Endothelial cell of umbilical vein (primary cell): ENCODE results near the gene PTPN5. TPM values are rescaled to one million over a fixed set of nuclear protein-coding genes. Genes with fewer than 3 reads are reported as not detected.

Source experiments
- BruUV-seq: library from RNA; stranded (reverse); fragments of 400-500 nt; replicated peaks from 2 replicates; lab custom pipeline; 2021; lab: Mats Ljungman, UMichigan
- CTCF ChIA-PET: fragments of 300-600, 350-600 bp; sonication (Branson Sonifier 250); formaldehyde crosslinking; loops from one replicate; lab custom pipeline; 2021; ENCODE audit warnings: antibody characterized with exemption, inconsistent platforms; lab: Charles Lee
- POLR2A ChIA-PET: fragments of 300-600, 350-600 bp; sonication (Branson Sonifier 250); formaldehyde crosslinking; loops from one replicate; lab custom pipeline; 2021; ENCODE audit warnings: antibody characterized with exemption, inconsistent platforms; lab: Charles Lee
- DNase-seq: peaks from one replicate; pipeline ENCODE4 v3.0.0-alpha.2; 2011; ENCODE audit warnings: low read depth, low spot score
- FAIRE-seq: peaks from 2 replicates; lab custom pipeline; 2011; peaks lifted over from hg19 to GRCh38; lab: Jason Lieb, UNC
- H2AFZ ChIP-seq: 2 replicates; pipeline ENCODE4 v1.6.0; 2012; ENCODE audit warnings: low read depth, low read length, control low read depth, inconsistent platforms
- H3K27ac ChIP-seq: 2 replicates; pipeline ENCODE4 v1.5.1; 2011; ENCODE audit warnings: low read depth, mild to moderate bottlenecking, control low read depth, low read length, moderate library complexity; ENCODE audit not compliant: insufficient read depth
- H3K27me3 ChIP-seq, 2 experiments: 2 replicates each; pipeline versions ENCODE4 v1.6.0 to v1.6.1; 2011; ENCODE audit warnings: low read length in 2 of 2, mixed read lengths in 1 of 2; ENCODE audit not compliant: control insufficient read depth in 2 of 2, insufficient read depth in 2 of 2
- H3K36me3 ChIP-seq, 2 experiments: 2 replicates in 1 of 2; 3 replicates in 1 of 2; pipeline ENCODE4 v1.5.1; 2011; ENCODE audit warnings: low read length in 2 of 2, mild to moderate bottlenecking in 1 of 2, moderate library complexity in 1 of 2; ENCODE audit not compliant: control insufficient read depth in 2 of 2, insufficient read depth in 2 of 2; ENCODE audit errors: extremely low read depth in 1 of 2
- H3K4me1 ChIP-seq: 3 replicates; pipeline ENCODE4 v1.5.1; 2011; ENCODE audit warnings: mild to moderate bottlenecking, low read length; ENCODE audit not compliant: control insufficient read depth, insufficient read depth; ENCODE audit errors: extremely low read depth
- H3K4me2 ChIP-seq: 2 replicates; pipeline ENCODE4 v1.6.1; 2011; ENCODE audit warnings: low read length, control low read depth, mixed read lengths; ENCODE audit not compliant: insufficient read depth
- H3K4me3 ChIP-seq, 3 experiments: fragments of 200-600 bp in 1 of 3; sonication (generic), shearing (Covaris generic) in 1 of 3; replicated peaks in 1 of 3; 2 replicates each; pipeline ENCODE4 v1.5.1; 2011 to 2016; ENCODE audit warnings: control low read depth in 3 of 3, low read length in 3 of 3, mild to moderate bottlenecking in 2 of 3, inconsistent platforms in 1 of 3, low read depth in 1 of 3, moderate library complexity in 1 of 3; ENCODE audit not compliant: insufficient read depth in 1 of 3
- H3K79me2 ChIP-seq: 2 replicates; pipeline ENCODE4 v1.6.0; 2012; ENCODE audit warnings: low read length, inconsistent platforms; ENCODE audit not compliant: control insufficient read depth, insufficient read depth
- H3K9ac ChIP-seq: replicated peaks from 2 replicates; pipeline ENCODE3; 2011; ENCODE audit warnings: low read length, control low read depth; ENCODE audit not compliant: insufficient read depth; ENCODE audit errors: extremely low read depth
- H3K9me1 ChIP-seq: replicated peaks from 3 replicates; pipeline ENCODE4 v1.6.0; 2011; ENCODE audit warnings: mild to moderate bottlenecking, low read length; ENCODE audit not compliant: control insufficient read depth, insufficient read depth; ENCODE audit errors: extremely low read depth
- H3K9me3 ChIP-seq: replicated peaks from 2 replicates; pipeline ENCODE4 v1.5.1; 2012; ENCODE audit warnings: low read length, inconsistent platforms; ENCODE audit not compliant: control insufficient read depth, insufficient read depth
- H4K20me1 ChIP-seq: replicated peaks from 2 replicates; pipeline ENCODE3; 2011; ENCODE audit warnings: mild to moderate bottlenecking, low read length; ENCODE audit not compliant: control insufficient read depth, insufficient read depth; ENCODE audit errors: extremely low read depth
- CTCF ChIP-seq, 2 donors: IDR thresholded peaks; 1 replicate in 1 of 2; 2 replicates in 1 of 2; pipeline ENCODE4 v1.5.1; 2011; ENCODE audit warnings: low read length in 2 of 2, mild to moderate bottlenecking in 2 of 2, moderate library complexity in 2 of 2, control low read depth in 1 of 2, inconsistent platforms in 1 of 2, low read depth in 1 of 2; ENCODE audit not compliant: insufficient read depth in 1 of 2; ENCODE audit errors: extremely low read depth in 1 of 2
- GATA2 ChIP-seq: IDR thresholded peaks from 2 replicates; pipeline ENCODE4 v1.7.0; 2011; ENCODE audit warnings: low read depth, mild to moderate bottlenecking, moderate library complexity, mixed read lengths, low read length; ENCODE audit not compliant: insufficient read length, insufficient read depth
- dilution Hi-C: fragments of 300-500 bp; cut with MboI; formaldehyde crosslinking; loops from one replicate; pipeline ENCODE4 v1.15.0; 2019; ENCODE audit warnings: low sequenced_read_pairs; ENCODE audit not compliant: extremely low pct_ligation_motif_present
- intact Hi-C: fragments of 100-400 bp; cut with micrococcal nuclease; formaldehyde crosslinking; loops from one replicate; pipeline ENCODE4 v1.10.0; 2022
- polyA plus RNA-seq, 4 experiments: library from polyadenylated mRNA; depleted of rRNA in 3 of 4; stranded (reverse) in 3 of 4; unstranded in 1 of 4; fragments of >200 nt; gene quantifications; 2 replicates each; pipeline versions ENCODE4 v1.2.1 to v1.2.3, GENCODE V29; 2011 to 2012; ENCODE audit warnings: missing spikeins in 1 of 4
- total RNA-seq: library from RNA; stranded (reverse); gene quantifications from 2 replicates; pipeline ENCODE4 v1.2.3, GENCODE V29; 2021
- TF ChIP-seq, protein P1 (sequence below): IDR thresholded peaks from 2 replicates; pipeline ENCODE4 v1.6.1; 2011; ENCODE audit not compliant: insufficient read depth, insufficient read length

PTPN5 gene
- total and polyA plus RNA-seq, 2 donors (not counting 3 experiments of a cell fraction or from before 2014, with no cell fraction given): not detected

- DNase-seq: no peak
- FAIRE-seq: no peak
- intact Hi-C loops: no loop called here
- H3K4me2 ChIP-seq: no peak overlapping the region
- no peaks in the 10 kb centered on the region for H3K36me3 ChIP-seq
- TF ChIP-seq GATA2: no peak
- TF ChIP-seq, protein P1, sequence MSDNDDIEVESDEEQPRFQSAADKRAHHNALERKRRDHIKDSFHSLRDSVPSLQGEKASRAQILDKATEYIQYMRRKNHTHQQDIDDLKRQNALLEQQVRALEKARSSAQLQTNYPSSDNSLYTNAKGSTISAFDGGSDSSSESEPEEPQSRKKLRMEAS: no peak
- no peak for TF ChIP-seq CTCF (IDR thresholded peaks at IDR 0.05; ENCODE audit: extremely low read depth in 1 of 2, insufficient read depth in 1 of 2, low read depth in 1 of 2, low read length in 2 of 2)
- H3K4me1 ChIP-seq: no peaks in the 10 kb centered on the region
- no peaks in the 10 kb centered on the region for H3K79me2 ChIP-seq
- no peak overlapping the region for H3K9ac ChIP-seq
- no peak overlapping the region for H3K27ac ChIP-seq
- dilution Hi-C loops: no loop called here
- no peak overlapping the region for H2AFZ ChIP-seq
- no peaks in the 10 kb centered on the region for H3K9me3 ChIP-seq
- no peaks in the 10 kb centered on the region for H4K20me1 ChIP-seq
- no TSS peak for BruUV-seq
- H3K4me3 ChIP-seq: no peak overlapping the region
- POLR2A ChIA-PET: no interaction called here
- no peaks in the 10 kb centered on the region for H3K9me1 ChIP-seq
- CTCF ChIA-PET: interaction anchor here (2.3 to 4.7 kb wide), 4 partner anchors 7 to 614 kb away, joined by 9 to 43 read pairs (median 18); no protein-coding TSS in a partner anchor
- no peaks in the 10 kb centered on the region for H3K27me3 ChIP-seq
Observed at GRCh38 chr11:18729426-18729825, 62.2 kb downstream of the PTPN5 start.

- H3K27ac ChIP-seq: no peak overlapping the region
- no peak overlapping the region for H3K9ac ChIP-seq
- no TSS peak for BruUV-seq
- H3K79me2 ChIP-seq: no peaks in the 10 kb centered on the region
- no peak overlapping the region for H3K4me3 ChIP-seq
- intact Hi-C loops: no loop called here
- no peaks in the 10 kb centered on the region for H3K4me1 ChIP-seq
- DNase-seq: no peak
- no peaks in the 10 kb centered on the region for H3K9me1 ChIP-seq
- no peak for FAIRE-seq
- H3K4me2 ChIP-seq: no peak overlapping the region
- no peak for TF ChIP-seq CTCF (IDR thresholded peaks at IDR 0.05; ENCODE audit: extremely low read depth in 1 of 2, insufficient read depth in 1 of 2, low read depth in 1 of 2, low read length in 2 of 2)
- CTCF ChIA-PET: interaction anchor here (1.0 to 2.7 kb wide), 12 partner anchors 9 to 613 kb away, joined by 3 to 21 read pairs (median 6); partner anchors contain the start of gene TMEM86A
- no peaks in the 10 kb centered on the region for H3K9me3 ChIP-seq
- no peaks in the 10 kb centered on the region for H3K36me3 ChIP-seq
- dilution Hi-C loops: no loop called here
- no peak overlapping the region for H2AFZ ChIP-seq
- no peaks in the 10 kb centered on the region for H4K20me1 ChIP-seq
- POLR2A ChIA-PET: no interaction called here
- peaks cover 0 to 3% of the 10 kb centered on the region in 2 experiments for H3K27me3 ChIP-seq
Observed at GRCh38 chr11:18728658-18729057, 62.9 kb downstream of the PTPN5 start.
